GM19193 (cell line): Measurements from ENCODE around the gene SCYGR2.

Experiments used
- POLR2A ChIP-seq: IDR thresholded peaks from 4 replicates; pipeline ENCODE4 v1.6.1; 2011; ENCODE audit not compliant: insufficient read depth, insufficient read length; ENCODE audit errors: extremely low read depth

The SCYGR2 gene

GRCh38 chr2:227625420-227625819, 26.7 kb downstream of the SCYGR2 start:
- TF ChIP-seq POLR2A = no peak

- TF ChIP-seq POLR2A = no peak
Observed at GRCh38 chr2:227626580-227627151, 28.0 kb downstream of the SCYGR2 start.

DNA sequence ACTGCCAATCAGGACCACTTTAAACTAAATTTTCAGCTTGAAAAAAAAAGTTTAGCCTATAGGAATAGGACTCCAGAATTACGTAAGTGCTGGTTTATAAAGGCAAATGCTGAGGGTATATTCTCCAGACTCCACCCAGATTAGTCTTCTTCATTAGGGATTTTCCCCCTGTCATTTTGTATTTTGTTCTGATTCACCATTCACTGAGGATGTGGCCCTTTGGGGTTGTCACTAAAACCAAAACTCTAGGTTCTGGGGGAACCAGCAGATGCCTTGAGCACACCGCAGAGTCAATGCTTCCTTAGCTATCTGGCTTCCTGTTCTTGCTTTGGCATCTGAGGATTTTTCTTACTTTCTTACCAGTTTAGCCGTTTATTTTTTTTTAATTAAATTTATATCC, 29.1 kb downstream of the SCYGR2 start:
- no peak for TF ChIP-seq POLR2A

DNA sequence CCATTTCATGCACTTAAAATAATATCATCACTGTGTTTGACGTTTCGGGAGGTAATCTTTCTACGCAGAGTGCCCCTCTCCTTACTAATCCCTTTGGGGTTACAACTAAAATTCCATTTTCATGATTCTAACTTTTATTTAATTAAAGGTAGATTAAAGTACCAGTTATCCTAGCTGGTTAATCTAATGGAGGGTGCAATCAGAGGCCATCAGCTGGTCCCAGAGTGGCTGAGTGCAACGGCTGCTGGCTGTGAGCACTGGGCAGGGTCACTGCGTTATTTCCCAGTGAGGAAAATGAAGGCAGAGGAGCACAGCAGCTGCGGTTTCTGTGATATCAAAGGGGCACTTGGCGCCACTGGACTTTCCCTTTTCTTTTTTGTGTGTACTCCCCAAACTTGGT, 30.7 kb downstream of the SCYGR2 start:
- no peak for TF ChIP-seq POLR2A

DNA sequence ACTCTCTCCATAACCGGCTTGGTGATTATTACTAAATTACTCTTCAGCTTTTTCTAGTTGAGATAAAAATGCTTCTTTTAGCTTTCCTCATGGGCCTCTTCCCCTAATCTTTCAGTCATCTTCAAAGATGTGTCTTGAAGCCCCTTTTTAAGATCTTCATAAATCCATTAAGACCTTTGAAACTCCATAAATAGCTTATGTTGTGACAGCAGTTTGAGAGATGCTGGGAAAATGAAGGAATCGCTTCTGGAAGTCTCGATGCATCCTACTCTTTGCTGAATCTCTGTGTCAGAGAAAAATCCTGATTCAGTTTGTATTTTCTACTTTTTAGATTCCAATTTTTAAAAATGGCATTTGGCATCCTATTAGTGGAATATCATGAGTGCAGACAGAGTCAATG, 31.6 kb downstream of the SCYGR2 start:
- TF ChIP-seq POLR2A = no peak

DNA sequence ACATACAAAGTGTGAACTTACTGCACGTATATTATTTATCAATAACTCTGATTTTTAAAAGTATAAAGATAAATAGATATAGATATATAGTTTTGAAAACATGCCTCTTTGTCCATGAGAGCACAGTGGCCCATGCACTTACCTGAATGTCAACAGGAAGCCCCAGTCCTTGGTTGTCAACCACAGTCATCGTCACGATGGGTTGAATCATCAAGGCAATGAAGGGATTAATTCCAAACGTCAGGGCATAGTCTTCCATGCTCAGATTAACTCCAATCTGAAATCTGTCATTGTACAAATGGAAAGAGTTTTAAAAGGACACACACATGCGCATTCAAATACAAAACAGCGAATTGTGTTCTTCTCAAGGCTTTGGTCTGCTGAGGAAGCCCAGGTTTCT, 34.1 kb downstream of the SCYGR2 start:
- no peak for TF ChIP-seq POLR2A

- TF ChIP-seq POLR2A = no peak
Observed at GRCh38 chr2:227634201-227634600, 35.5 kb downstream of the SCYGR2 start.

DNA sequence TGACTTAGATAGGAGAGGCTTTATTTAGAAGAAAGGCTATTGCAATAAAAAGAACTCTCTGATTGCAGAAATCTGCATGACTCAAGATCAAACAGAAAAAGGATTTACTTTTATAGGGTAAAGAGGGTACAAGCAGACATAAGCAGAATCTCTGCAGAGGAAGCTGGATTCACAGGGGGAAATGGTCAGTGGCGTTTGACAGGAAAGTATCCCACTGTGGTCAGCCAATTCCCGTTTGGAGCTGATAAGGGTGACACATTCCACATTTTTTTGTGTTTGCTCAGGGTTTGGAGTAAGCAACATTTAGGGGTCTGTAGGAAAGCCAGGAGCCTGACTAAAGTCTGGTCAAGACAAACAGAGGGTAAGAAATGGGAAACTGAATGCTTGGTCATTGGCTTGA, 44.0 kb downstream of the SCYGR2 start:
- TF ChIP-seq POLR2A = no peak

DNA sequence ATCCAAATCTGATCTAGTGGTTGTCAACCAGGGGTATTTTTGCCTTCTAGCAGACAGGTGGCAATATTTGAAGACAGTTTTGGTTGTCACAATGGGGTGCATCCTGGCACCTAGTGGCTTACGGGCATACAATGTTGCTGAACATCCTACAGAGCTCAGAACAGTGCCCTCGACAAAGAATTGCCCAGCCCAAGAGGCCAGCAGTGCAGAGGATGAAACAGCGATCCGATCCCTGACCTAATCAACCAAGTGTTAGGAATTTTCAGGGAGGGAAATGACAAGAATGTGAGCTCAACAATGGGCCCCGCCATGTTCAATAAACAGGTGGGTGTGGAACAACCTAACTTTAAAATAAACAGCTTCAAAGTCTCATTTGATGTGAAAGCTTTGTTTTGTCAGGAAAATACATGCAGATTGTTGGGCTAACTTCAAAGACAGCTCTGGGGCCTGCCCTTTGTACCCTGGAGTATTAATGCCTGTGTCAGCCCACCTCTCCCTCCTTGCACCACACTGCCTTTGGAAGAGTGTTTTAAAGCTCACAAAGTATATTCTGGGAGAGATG, 45.4 kb downstream of the SCYGR2 start:
- TF ChIP-seq POLR2A = no peak
